CD4-positive, alpha-beta T cell treated with Interleukin-17A for 4 hours (primary cell): ENCODE results near the gene ARL17A.
"Not testable (repeated sequence)": the region's sequence is repeated elsewhere in the genome, so short reads cannot be mapped to it uniquely, and the experiment has no call there.

Experiments
- DNase-seq: peaks from one replicate; pipeline ENCODE4 v3.0.0-alpha.2; 2020; ENCODE audit warnings: mixed read lengths

ARL17A gene

GRCh38 chr17:46579083-46580075 is at the start of gene ARL17A:
Gene ARL17A, minus strand, starts transcription at chr17:46579691. Its CDS starts 3,369 bp downstream, at chr17:46576322.
- DNase-seq: not testable (repeated sequence)

DNA sequence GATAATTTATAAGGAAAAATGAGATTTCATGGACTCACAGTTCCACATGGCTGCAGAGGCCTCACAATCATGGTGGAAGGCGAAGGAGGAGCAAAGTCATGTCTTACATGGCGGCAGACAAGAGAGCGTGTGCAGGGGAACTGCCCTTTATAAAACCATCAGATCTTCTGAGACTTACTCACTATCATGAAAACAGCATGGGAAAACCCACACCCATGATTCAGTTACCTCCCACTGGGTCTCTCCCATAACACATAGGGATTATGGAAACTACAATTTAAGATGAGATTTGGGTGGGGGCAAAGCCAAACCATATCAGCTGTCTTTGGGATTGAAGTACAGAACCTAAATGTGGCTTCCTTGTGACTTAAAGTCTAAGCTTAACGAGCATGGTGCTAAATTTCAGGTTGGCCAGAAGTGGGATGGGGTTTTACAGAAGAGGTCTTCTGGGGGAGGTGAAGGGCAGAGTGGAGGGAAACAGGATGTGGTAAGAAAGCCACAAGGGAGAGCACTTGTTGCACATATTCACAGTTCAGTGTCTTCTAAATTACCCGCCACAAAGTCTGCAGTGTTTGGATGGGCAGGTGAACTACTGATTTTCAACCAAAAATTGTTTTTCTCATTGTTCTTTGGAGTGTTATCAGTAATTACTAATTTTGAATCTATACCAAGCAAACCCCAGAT is 49.4 kb upstream of the ARL17A start:
- DNase-seq: not testable (repeated sequence)

GRCh38 chr17:46627452-46627851 is 48.0 kb upstream of the ARL17A start:
- DNase-seq: not testable (repeated sequence)

DNA sequence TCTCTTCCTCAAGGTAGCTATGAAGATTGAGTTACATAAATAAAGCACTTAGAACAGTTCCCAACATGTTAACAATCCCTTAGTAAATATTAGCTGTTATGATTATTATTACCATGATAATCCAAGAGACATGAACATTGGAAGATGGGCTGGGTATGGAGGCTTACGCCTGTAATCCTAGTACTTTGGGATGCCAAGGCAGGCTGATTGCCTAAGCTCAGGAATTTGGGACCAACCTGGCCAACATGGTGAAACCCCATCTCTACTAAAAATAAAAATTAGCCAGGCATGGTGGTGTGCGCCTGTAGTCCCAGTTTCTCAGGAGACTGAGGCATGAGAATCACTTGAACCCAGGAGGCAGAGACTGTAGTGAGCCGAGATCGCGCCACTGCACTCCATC is 45.2 kb upstream of the ARL17A start:
- DNase-seq: not testable (repeated sequence)

- DNase-seq: not testable (repeated sequence)
Observed at GRCh38 chr17:46623790-46624189, 44.3 kb upstream of the ARL17A start.

DNA sequence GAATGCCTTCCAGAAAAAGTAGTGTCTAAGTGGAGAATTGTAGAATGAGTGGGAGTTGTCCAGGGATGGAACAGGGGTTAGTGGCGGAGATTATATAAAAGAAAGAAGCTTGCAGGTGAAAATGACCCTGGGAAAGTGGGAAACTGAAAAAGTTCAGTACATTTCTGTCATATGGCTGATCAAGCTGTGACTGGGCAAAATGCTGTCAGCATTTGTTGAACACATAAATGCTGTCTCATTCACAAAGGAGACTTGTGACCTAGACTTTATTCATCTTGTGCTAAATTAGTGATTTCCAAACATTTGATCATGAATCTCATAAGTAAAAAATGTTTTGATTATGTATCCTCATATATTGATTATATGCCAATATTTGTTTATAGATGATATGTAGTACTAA is 39.5 kb upstream of the ARL17A start:
- DNase-seq: not testable (repeated sequence)

DNA sequence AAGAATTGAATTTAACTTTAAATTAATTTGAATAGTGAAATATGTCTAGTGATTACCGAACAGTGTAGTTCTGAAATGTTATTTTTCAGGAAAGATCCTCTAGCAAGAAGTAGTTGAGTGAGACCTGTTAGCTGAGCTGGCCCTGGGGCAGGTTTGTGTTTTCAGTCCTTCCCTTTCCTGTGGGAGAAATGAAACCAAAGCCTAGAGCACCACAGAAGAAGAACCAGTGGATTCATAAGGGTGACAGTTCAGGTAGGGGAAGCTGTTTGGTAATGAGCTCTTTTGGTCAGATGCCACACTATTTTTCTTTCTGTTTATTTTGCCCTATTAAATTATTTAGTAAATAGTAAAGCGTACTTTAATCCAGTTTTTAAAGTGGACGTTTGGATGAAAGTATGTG is 37.6 kb upstream of the ARL17A start:
- not testable (repeated sequence) for DNase-seq

- not testable (repeated sequence) for DNase-seq
Observed at GRCh38 chr17:46613876-46614275, 34.4 kb upstream of the ARL17A start.

DNA sequence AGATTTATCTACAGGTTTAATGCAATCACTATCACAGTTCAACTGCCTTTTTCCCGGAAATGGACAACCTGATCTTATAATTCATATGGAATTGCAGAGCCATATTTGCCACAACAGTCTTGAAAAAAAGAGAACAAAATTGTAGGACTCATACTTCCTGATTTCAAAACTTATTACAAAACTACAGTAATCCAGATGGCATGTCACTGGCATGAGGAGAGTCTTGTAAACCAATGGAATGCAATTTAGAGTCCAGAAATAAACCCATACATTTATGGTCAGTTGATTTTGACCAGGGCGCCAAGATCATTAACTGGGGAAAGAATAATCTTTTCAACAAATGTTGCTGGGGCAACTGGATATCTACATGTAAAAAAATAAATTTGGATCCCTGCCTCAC is 31.8 kb upstream of the ARL17A start:
- DNase-seq: not testable (repeated sequence)

- DNase-seq: not testable (repeated sequence)
Observed at GRCh38 chr17:46603125-46603524, 23.6 kb upstream of the ARL17A start.

- DNase-seq: not testable (repeated sequence)
Observed at GRCh38 chr17:46600767-46601166, 21.3 kb upstream of the ARL17A start.

DNA sequence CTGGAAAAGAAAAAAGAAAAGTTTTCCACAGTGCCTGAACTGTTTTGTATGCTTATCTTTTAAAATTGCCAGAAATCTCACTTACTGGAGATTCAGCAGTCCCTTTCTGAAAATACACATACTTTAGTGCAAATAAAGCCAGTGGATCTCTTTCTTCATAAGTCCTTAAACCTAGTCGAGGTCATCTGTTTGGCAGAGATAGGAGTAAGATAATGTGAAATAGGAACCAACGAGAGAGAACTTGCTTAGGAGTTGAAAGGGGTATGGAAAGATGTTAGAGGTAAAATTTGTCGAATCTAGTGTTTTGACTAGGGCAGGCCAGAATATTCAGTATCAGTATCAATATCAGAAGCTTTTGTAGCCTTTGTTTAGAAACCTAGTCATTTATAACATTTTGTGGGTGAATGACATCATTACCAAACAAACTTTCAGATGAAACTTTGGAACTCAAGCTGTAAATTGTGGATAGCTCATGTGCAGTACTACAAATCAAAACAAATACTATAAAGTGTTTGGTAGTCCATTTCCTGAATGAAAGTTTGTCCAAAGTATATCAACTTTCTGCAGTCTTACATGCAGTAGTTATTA is 18.9 kb upstream of the ARL17A start:
- DNase-seq: not testable (repeated sequence)

DNA sequence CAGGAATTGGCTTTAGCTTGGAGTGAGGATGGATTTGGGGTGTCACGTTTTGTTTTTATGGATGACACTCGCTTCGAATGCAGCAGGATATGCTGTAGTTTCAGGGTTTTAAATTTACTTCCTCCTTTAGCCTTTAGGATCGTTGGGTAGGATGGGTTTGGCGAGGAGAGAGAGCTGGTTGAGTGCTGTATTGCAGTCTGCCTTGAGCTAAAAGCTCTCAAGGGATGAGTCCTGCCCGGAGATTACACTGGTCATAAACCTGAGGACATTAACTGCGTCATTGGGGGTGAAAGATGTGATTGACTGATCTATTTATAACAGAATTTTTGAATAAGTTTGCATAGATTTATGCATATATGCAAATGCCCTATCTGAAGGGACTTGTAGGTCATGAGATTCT is 11.8 kb upstream of the ARL17A start:
- not testable (repeated sequence) for DNase-seq

DNA sequence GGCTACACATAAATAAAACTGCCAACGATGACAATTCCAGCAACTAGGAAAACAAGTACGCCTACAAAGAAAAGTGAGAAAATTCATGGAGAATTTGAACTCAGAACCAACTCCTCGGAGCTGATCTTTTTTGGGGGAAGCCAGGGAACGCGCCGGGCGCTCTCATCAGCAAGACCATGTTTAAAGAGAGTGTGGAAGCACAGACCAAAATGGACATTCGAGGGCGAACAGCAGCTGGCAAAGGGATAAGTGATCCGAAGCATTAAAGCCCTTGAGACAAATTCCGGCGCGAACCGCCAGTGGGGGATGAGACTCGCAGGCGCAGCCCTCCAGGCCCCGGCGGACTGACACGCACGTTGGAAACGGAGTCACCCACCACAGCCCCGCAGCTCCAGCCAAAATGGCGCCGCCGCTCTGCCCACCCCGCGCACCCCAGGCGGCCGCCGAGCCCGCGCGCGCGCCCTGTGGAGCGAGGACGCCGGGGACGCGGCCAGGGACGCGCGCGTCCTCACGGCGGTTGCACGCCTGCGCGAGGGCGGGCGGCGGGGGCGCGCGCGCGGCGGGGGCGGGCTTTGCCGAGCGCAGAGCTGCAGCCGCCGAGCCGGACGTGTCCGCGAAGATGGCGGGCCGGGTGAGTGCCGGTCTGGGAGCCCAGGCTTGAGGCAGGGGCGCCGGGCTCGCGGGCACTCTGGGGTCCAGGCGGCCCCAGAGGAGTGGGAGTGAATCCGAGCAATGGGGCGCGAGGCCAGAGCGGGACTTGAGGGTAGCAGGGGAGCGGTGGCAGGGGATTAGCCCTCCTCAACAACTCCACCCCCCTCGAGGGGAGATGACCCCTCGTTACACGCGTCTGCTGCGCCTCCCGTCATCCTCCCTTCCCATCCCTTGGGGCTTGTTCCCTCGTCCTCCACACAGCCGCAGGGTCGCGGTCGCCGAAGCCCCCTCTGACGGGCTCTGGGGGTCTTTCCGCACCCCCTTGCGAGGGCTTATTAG is 11.0 kb upstream of the ARL17A start, which contains the start of gene NSF:
Gene NSF, plus strand, starts transcription at position 513 of the 990 bp plus-strand sequence. Its CDS starts 107 bp downstream, at position 620.
- not testable (repeated sequence) for DNase-seq

DNA sequence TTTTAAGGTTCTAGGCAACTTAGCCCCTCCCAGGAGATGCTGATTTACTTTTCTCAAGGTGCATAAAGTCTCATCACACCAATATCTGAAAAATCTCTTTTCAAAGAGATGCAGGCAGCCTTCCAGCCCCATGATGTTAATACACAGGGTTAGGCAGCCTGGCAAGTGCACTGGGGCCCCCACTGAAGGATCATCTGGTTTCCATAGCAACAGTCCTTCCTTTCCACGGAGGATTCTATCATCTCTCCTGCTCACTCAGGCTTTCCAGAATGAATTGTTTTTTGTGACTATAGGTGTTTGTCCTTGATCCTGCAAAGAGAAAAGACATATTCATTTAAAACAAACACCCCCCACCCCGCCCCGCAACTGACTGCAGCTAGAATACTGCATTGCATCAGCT is 6.0 kb upstream of the ARL17A start:
- not testable (repeated sequence) for DNase-seq

DNA sequence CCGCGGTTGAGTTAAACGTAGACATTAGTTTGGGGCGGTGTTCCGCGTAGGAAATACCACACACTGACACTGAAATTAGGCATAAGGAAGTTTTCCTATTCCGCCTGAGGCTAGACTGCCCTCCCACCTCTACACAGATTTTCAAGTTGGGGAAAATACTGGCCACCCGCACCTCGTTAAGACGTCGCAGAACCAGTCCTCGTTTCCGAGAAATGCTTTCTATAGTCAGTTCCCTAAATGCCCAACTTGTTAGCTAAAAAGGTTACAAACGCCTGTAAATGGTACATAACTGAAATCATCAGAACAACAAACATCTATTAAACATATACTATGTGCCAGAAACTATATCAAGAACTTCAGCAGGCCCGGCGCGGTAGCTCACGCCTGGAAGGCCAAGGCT is 591 bp upstream of the ARL17A start:
- not testable (repeated sequence) for DNase-seq

DNA sequence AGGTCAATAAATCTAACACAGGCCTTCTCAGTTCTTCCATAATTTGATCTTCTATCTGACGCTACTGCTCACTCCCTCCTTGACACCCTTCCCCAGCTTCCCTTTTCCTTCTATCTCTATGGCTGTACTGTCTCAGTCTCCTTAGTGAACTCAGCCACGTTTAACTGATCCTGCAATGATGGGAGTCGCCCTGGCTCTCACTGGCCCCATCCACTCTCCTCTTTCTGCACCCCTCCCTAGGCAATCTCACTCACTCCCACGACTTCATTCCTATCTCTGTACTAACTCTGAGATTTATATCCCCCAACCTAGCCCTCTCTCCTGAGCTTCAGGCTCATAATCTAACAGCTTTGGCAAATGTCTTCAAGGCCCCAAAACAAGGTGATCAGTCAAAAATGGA is 7.7 kb downstream of the ARL17A start:
- DNase-seq: not testable (repeated sequence)

GRCh38 chr17:46566980-46567379 is 12.5 kb downstream of the ARL17A start:
- not testable (repeated sequence) for DNase-seq

DNA sequence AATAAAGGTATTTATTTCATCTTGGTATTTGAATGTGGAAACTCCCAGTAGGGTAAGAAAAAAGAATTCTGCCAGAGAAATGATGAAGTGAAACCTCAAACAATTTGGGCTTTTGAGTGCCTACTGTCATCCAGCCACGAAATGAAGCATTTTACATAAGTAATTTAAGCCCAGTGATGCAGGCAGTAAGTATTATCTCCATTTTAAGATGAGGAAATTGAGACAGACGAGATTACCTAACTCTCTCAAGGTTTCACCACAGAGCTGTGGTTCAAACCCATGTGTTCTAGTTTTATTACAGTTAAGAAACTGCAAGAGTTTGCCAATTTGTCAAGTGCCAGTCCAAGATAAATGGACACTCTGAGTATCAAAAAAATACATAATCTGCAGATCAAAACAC is 13.2 kb downstream of the ARL17A start:
- not testable (repeated sequence) for DNase-seq

GRCh38 chr17:46560048-46560447 is 19.4 kb downstream of the ARL17A start:
- DNase-seq: not testable (repeated sequence)

DNA sequence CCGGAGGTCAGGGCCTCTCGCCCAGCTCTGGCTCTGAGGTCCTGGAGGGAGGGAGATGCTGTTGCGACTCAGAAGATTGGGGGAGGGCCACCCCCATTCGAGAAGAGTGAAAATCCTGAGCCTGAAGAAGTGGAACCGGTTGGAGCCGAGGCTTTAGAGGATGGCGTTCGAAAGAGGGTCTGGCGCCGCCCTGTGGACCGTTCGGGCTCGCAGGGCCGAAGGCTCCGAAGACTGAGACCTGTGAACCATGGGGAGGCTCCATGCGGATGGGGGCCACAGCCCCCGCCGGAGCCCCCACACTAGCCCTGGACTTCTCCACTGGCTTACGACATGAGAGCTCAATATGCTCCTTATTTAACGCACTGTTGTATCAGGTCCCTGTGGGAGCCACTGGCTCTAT is 20.3 kb downstream of the ARL17A start:
- DNase-seq: not testable (repeated sequence)

DNA sequence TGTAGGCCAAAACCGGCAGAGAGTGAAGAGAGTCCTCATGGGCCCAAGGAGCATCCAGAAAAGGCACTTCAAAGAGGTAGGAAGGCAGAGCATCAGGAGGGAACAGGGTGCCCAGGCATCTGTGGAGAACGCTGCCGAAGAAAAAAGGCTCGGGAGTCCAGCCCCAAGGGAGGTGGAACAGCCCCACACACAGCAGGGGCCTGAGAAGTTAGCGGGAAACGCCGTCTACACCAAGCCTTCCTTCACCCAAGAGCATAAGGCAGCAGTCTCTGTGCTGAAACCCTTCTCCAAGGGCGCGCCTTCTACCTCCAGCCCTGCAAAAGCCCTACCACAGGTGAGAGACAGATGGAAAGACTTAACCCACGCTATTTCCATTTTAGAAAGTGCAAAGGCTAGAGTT is 30.9 kb downstream of the ARL17A start:
- not testable (repeated sequence) for DNase-seq
